Measurements from ENCODE around the gene CALU.

CALU gene

GRCh38 chr7:128739048-128739962 is at the start of gene CALU:
CALU (plus strand) TSS chr7:128739359; CDS start chr7:128748584, 9,225 bp downstream.
- peak; percentile 91 for DNase-seq

GRCh38 chr7:128691227-128691626 is 47.9 kb upstream of the CALU start:
- DNase-seq: no peak

GRCh38 chr7:128692623-128693270 is 46.4 kb upstream of the CALU start:
- DNase-seq: no peak

- no peak for DNase-seq
Measured at GRCh38 chr7:128693373-128694015, 45.7 kb upstream of the CALU start.

- DNase-seq: no peak
Measured at GRCh38 chr7:128694738-128695137, 44.4 kb upstream of the CALU start.

GRCh38 chr7:128697302-128697905 is 41.8 kb upstream of the CALU start:
- peak; percentile 37 for DNase-seq

- no peak for DNase-seq
Measured at GRCh38 chr7:128699196-128699712, 39.9 kb upstream of the CALU start.

- DNase-seq: no peak
Measured at GRCh38 chr7:128699895-128700294, 39.3 kb upstream of the CALU start.

- DNase-seq: no peak
Measured at GRCh38 chr7:128701062-128701785, 37.9 kb upstream of the CALU start.

- DNase-seq: no peak
Measured at GRCh38 chr7:128703609-128704241, 35.4 kb upstream of the CALU start.

- no peak for DNase-seq
Measured at GRCh38 chr7:128705891-128706333, 33.2 kb upstream of the CALU start.

GRCh38 chr7:128707752-128708151 is 31.4 kb upstream of the CALU start:
- no peak for DNase-seq

- no peak for DNase-seq
Measured at GRCh38 chr7:128708235-128708634, 30.9 kb upstream of the CALU start.

GRCh38 chr7:128708824-128709223 is 30.3 kb upstream of the CALU start:
- DNase-seq: no peak

- DNase-seq: no peak
Measured at GRCh38 chr7:128710481-128710880, 28.7 kb upstream of the CALU start.

GRCh38 chr7:128713794-128714193 is 25.4 kb upstream of the CALU start:
- no peak for DNase-seq

- DNase-seq: no peak
Measured at GRCh38 chr7:128714701-128715495, 24.3 kb upstream of the CALU start.

GRCh38 chr7:128718967-128719642 is 20.1 kb upstream of the CALU start:
- no peak for DNase-seq

- DNase-seq: no peak
Measured at GRCh38 chr7:128721376-128721775, 17.8 kb upstream of the CALU start.

- DNase-seq: no peak
Measured at GRCh38 chr7:128724743-128725142, 14.4 kb upstream of the CALU start.
